B cell (primary cell): Measurements from ENCODE around the gene KIAA1191. TPM values are rescaled to one million over a fixed set of nuclear protein-coding genes. Genes with fewer than 3 reads are reported as not detected.

Experiments
- ATAC-seq: fragments of 200-7000 bp; cut with Tn5 transposase; one replicate; pipeline ENCODE4 v1.10.0; 2021; ENCODE audit warnings: low read depth, mild to moderate bottlenecking, moderate number of reproducible peaks, moderate library complexity
- CTCF ChIA-PET: fragments of 350-600 bp; sonication (Branson Sonifier 250); formaldehyde crosslinking; loops from one replicate; lab custom pipeline; 2021; ENCODE audit warnings: antibody characterized with exemption, inconsistent platforms; lab: Charles Lee
- POLR2A ChIA-PET: fragments of 350-600 bp; sonication (Branson Sonifier 250); formaldehyde crosslinking; loops from one replicate; lab custom pipeline; 2021; ENCODE audit warnings: antibody characterized with exemption; lab: Charles Lee
- DNase-seq: peaks from one replicate; pipeline ENCODE4 v3.0.0; 2013
- H2AFZ ChIP-seq: 2 replicates; pipeline ENCODE4 v1.6.1; 2012; ENCODE audit warnings: mild to moderate bottlenecking, low read depth, low read length; ENCODE audit not compliant: insufficient read depth, poor library complexity, severe bottlenecking
- H3K27ac ChIP-seq, 2 donors: 1 replicate in 1 of 2; 2 replicates in 1 of 2; pipeline ENCODE4 v1.5.1; 2012 to 2013; ENCODE audit warnings: low read length in 2 of 2, mild to moderate bottlenecking in 2 of 2, moderate library complexity in 1 of 2
- H3K27me3 ChIP-seq, 4 experiments: fragments of 200-600 bp in 1 of 4; sonication (generic) in 1 of 4; replicated peaks in 1 of 4; 1 replicate in 2 of 4; 2 replicates in 2 of 4; pipeline versions ENCODE4 v1.6.1 to v1.7.0; 2013 to 2016; ENCODE audit warnings: low read length in 3 of 4, mild to moderate bottlenecking in 2 of 4, mixed read lengths in 1 of 4, moderate library complexity in 1 of 4; ENCODE audit not compliant: insufficient read depth in 4 of 4, control insufficient read depth in 3 of 4; ENCODE audit errors: control extremely low read depth in 1 of 4
- H3K36me3 ChIP-seq, 2 experiments: replicated peaks in 1 of 2; 1 replicate in 1 of 2; 2 replicates in 1 of 2; pipeline versions ENCODE4 v1.6.1 to v1.7.1; 2013; ENCODE audit warnings: low read length in 1 of 2; ENCODE audit not compliant: insufficient read depth in 2 of 2, control insufficient read depth in 1 of 2; ENCODE audit errors: control extremely low read depth in 1 of 2, extremely low read depth in 1 of 2
- H3K4me1 ChIP-seq, 2 donors: fragments of 200-600 bp in 1 of 2; sonication (generic) in 1 of 2; 1 replicate in 1 of 2; 2 replicates in 1 of 2; pipeline versions ENCODE4 v1.5.1 to v1.6.1; 2013 to 2017; ENCODE audit warnings: low read length in 2 of 2; ENCODE audit not compliant: control insufficient read depth in 2 of 2, insufficient read depth in 2 of 2
- H3K4me2 ChIP-seq: replicated peaks from 2 replicates; pipeline ENCODE3; 2012; ENCODE audit warnings: mild to moderate bottlenecking, low read depth, low read length; ENCODE audit not compliant: poor library complexity, severe bottlenecking
- H3K4me3 ChIP-seq, 5 experiments: fragments of 200-600 bp in 1 of 5; sonication (generic) in 1 of 5; 1 replicate in 3 of 5; 2 replicates in 2 of 5; pipeline versions ENCODE4 v1.5.1 to v1.7.0; 2011 to 2016; ENCODE audit warnings: low read length in 4 of 5, mild to moderate bottlenecking in 4 of 5, low read depth in 2 of 5, control low read depth in 1 of 5, moderate library complexity in 1 of 5; ENCODE audit not compliant: insufficient read depth in 1 of 5; ENCODE audit errors: control extremely low read depth in 1 of 5, extremely low read depth in 1 of 5
- H3K79me2 ChIP-seq: fragments of 200-600 bp; sonication (generic); one replicate; pipeline ENCODE4 v1.6.0; 2016; ENCODE audit warnings: low read length; ENCODE audit not compliant: control insufficient read depth, insufficient read depth
- H3K9ac ChIP-seq: fragments of 200-600 bp; sonication (generic); 2 replicates; pipeline ENCODE4 v1.6.1; 2017; ENCODE audit warnings: mild to moderate bottlenecking, low read length, moderate library complexity
- H3K9me3 ChIP-seq, 3 donors: one replicate each; pipeline versions ENCODE4 v1.6.1 to v1.7.1; 2013; ENCODE audit warnings: low read length in 2 of 3; ENCODE audit not compliant: control insufficient read depth in 2 of 3, insufficient read depth in 1 of 3; ENCODE audit errors: control extremely low read depth in 1 of 3
- H4K20me1 ChIP-seq: 2 replicates; pipeline ENCODE4 v1.6.0; 2012; ENCODE audit warnings: mild to moderate bottlenecking, low read length; ENCODE audit not compliant: insufficient read depth, control insufficient read depth, poor library complexity, severe bottlenecking
- H3K27ac Mint-ChIP-seq: one replicate; pipeline ENCODE4 v1.8.0; 2021; ENCODE audit warnings: mixed read lengths
- H3K27me3 Mint-ChIP-seq: one replicate; pipeline ENCODE4 v1.8.0; 2021; ENCODE audit warnings: mixed read lengths
- H3K4me1 Mint-ChIP-seq: one replicate; pipeline ENCODE4 v1.8.0; 2021; ENCODE audit warnings: mixed read lengths
- H3K4me3 Mint-ChIP-seq: one replicate; pipeline ENCODE4 v1.8.0; 2021; ENCODE audit warnings: mixed read lengths
- H3K9me3 Mint-ChIP-seq: one replicate; pipeline ENCODE4 v1.8.0; 2022; ENCODE audit warnings: mixed read lengths; ENCODE audit not compliant: insufficient read depth
- CTCF ChIP-seq: fragments of 200-600 bp; IDR thresholded peaks from one replicate; pipeline ENCODE4 v1.8.0; 2022; ENCODE audit warnings: antibody characterized with exemption, mild to moderate bottlenecking
- EZH2 ChIP-seq: IDR thresholded peaks from 2 replicates; pipeline ENCODE4 v1.6.1; 2012; ENCODE audit warnings: borderline replicate concordance, low read depth, mild to moderate bottlenecking, moderate library complexity, low read length; ENCODE audit not compliant: insufficient read depth, poor library complexity, severe bottlenecking
- WGBS: methylation state at CpG from one replicate; pipeline ENCODE4 v1.1.5; 2013; ENCODE audit warnings: missing lambda C conversion rate; ENCODE audit not compliant: insufficient coverage; 5-methylcytosine and 5-hydroxymethylcytosine counted together
- intact Hi-C: fragments of 100-400 bp; cut with micrococcal nuclease; formaldehyde crosslinking; loops from one replicate; pipeline ENCODE4 v1.10.0; 2022
- polyA plus RNA-seq: library from polyadenylated mRNA; depleted of rRNA; stranded (reverse); fragments of >200 nt; gene quantifications from 2 replicates; pipeline ENCODE4 v1.2.3, GENCODE V29; 2012
- total RNA-seq, 2 donors: library from RNA; stranded (reverse); fragments of 120-200 nt in 1 of 2; gene quantifications; 1 replicate in 1 of 2; 2 replicates in 1 of 2; pipeline versions ENCODE4 v1.2.3 to v1.2.4, GENCODE V29; 2013 to 2022

KIAA1191 gene
- total and polyA plus RNA-seq, 2 donors (not counting 1 experiment from before 2014, with no cell fraction given) = 61.2 to 82.9 TPM

GRCh38 chr5:176407456-176408251 is 46.1 kb upstream of the KIAA1191 start:
- Mint-ChIP-seq H3K4me3 (no peak overlapping the region), H3K27me3 (no peaks in the 10 kb centered on the region), H3K9me3 (no peaks in the 10 kb centered on the region), H3K4me1 (no peaks in the 10 kb centered on the region), H3K27ac (no peak overlapping the region)
- no peak for ATAC-seq
- ChIA-PET CTCF (interaction anchor here (2.4 kb wide), 1 partner anchor 9 kb away, joined by 8 read pairs; the partner anchor contains the start of gene CLTB), POLR2A (no interaction called here)
- no peak for TF ChIP-seq CTCF
- no peak for TF ChIP-seq EZH2
- Histone ChIP-seq H3K27me3 (no peaks in the 10 kb centered on the region), H4K20me1 (peaks cover 8% of the 10 kb centered on the region), H3K79me2 (peaks cover 3% of the 10 kb centered on the region), H3K9me3 (no peaks in the 10 kb centered on the region), H3K4me1 (no peaks in the 10 kb centered on the region), H3K36me3 (peaks cover 1 to 17% of the 10 kb centered on the region in 2 experiments), H3K4me2 (no peak overlapping the region), H3K4me3 (no peak overlapping the region), H3K9ac (no peak overlapping the region), H2AFZ (no peak overlapping the region), H3K27ac (no peak overlapping the region)
- intact Hi-C loops = no loop called here
- 98% methylated on average over 4 of the region's 6 CpGs for WGBS
- DNase-seq = no peak

GRCh38 chr5:176406436-176407052 is 45.0 kb upstream of the KIAA1191 start:
- Mint-ChIP-seq H3K4me3 (no peak overlapping the region), H3K4me1 (no peaks in the 10 kb centered on the region), H3K9me3 (no peaks in the 10 kb centered on the region), H3K27ac (no peak overlapping the region), H3K27me3 (no peaks in the 10 kb centered on the region)
- Histone ChIP-seq H3K79me2 (peaks cover 3% of the 10 kb centered on the region), H3K9me3 (no peaks in the 10 kb centered on the region), H3K27me3 (no peaks in the 10 kb centered on the region), H3K4me1 (no peaks in the 10 kb centered on the region), H3K27ac (no peak overlapping the region), H3K4me2 (no peak overlapping the region), H3K9ac (no peak overlapping the region), H3K36me3 (peaks cover 1 to 17% of the 10 kb centered on the region in 2 experiments), H4K20me1 (peaks cover 8% of the 10 kb centered on the region), H2AFZ (no peak overlapping the region), H3K4me3 (no peak overlapping the region)
- TF ChIP-seq CTCF (no peak), EZH2 (no peak)
- CTCF ChIA-PET = interaction anchor here (0.9 to 2.4 kb wide), 2 partner anchors 10 to 165 kb away, joined by 3 to 8 read pairs; partner anchors contain the start of gene CLTB
- ATAC-seq (no peak), DNase-seq (no peak)
- intact Hi-C loops = no loop called here
- 85% methylated on average over 8 of the region's 9 CpGs for WGBS
- POLR2A ChIA-PET = no interaction called here
